GM19468 (cell line): ENCODE measurements around the gene HOXA1.

ENCODE experiments used
- ATAC-seq: cut with Tn5 transposase; IDR thresholded peaks from one replicate; pipeline ENCODE4 v1.9.1; 2021; ENCODE audit warnings: mild to moderate bottlenecking, moderate library complexity, moderate number of reproducible peaks; ENCODE audit not compliant: unreplicated experiment; ENCODE audit errors: extremely low read depth

The HOXA1 gene

DNA sequence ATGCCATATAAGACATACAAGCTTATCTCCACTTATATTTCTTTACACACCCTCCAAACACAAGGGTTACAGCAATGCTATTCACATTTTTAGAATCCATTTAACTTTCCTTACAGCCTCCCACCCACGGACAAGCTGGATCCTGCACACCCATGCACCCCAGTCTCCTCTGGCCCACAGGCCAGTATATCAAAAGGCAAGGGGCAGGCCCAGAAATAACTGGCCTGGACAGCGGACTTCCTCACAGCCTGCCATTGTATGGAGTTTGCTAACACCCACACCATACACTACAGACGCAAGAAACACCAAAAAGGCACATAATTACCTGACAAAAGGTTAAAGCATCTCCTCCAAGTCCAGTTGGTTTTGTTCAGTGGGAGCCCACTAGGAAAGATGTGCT, 22.8 kb upstream of the HOXA1 start:
- ATAC-seq, result no peak

- ATAC-seq, result no peak
These were observed 22.2 kb upstream of the HOXA1 start for GRCh38 chr7:27117887-27118491.

DNA sequence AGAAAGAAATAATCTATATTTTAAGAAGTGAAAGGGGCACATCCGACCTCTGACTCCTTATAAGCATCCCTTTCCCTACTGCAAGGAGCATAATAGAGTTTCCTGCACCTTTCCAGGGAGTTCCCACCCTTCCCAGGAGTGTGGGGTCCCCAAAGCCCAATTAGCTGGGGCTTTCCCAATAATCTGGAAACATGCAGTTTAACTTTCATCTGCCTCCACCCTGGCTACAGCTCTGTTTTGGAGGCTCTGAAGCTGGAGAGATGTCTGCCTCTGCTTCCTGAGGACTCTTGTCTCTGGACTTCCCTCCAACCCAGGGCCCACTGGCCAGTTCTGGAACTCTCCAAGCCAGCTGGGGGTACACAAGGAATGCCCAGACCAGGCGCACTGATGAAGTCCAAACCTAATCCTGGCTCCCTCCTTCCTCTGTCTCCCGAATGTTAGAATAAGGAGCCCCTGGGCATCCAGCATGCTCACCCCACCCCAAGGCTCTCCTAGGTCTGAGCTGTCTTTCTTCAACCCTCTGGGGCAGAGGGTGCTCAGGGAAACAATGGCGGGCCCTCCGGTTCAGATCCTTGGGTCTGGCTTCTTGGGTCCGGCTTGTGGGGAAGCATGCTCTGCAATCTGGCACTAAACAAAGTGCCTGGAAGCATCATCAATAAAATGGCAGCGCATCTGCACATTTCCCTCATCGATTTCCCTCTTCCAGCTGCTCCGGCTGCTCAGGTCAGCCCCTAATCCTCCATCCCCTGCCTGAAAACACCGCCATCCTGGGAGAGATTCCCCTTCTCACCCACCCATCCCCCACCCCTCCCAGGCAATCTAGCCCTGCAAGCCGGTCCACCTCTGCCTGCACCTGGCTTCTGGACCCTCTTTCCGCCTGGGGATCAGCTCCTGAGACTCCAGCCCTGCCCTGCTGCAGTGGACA, 21.4 kb upstream of the HOXA1 start:
- no peak for ATAC-seq

GRCh38 chr7:27116031-27116961, 20.5 kb upstream of the HOXA1 start:
- ATAC-seq, result no peak

DNA sequence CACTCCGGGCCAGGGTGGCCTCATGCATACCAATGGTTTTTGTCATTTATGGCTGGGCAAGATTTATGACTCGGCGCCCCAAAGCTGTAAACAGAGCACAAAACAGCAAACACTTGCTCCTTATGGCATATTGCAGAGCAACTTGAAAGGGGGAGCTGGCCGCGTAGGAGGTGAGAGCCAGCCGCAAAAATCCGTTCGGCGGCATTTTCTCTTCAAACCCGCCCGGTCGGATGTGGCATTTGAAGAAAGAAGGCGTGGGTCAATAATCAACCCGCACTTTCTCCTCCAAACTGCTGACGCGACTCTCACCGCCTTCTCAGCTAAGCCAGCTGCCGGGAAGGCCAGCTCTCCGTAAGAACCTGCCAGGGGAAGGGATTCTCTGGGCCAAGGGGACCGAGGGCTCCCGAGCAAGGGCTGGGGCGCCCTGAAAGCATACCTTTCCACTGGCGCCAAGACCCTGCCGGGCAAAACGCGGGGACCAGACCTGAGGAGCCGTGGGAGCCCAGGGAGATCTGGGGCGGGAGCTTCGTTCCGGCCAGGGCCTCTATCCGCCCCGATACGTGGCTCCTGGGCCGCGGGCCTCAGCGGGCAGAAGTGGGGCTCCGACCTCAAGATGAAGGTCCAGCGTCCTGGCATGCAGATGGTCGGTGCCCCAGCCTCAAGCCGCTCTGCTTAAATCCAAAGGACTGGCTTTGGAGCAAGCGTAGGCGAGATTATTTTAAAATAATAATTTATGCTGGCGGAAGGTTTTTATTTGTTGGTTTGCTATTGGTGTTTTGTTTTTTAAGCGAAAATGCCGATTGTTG, 19.6 kb upstream of the HOXA1 start:
- no peak for ATAC-seq

DNA sequence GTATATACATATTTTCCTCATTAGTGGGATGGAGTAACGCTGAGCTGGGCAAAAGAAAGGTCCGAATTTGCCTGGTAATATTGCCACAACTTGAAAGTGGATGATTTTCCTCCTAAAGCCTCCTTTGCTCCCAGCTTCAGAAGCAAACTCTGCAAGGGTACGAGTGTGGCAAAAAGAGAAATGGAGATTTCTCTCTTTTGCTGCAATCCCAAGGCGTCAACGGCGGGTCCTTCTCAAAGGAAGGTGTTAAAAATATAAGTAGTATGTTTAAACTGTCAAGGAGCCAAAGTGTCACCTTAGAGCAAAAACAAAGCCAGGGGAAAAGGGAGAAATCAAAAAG, 19.1 kb upstream of the HOXA1 start:
- ATAC-seq, result no peak

- ATAC-seq, result no peak
These were observed 18.4 kb upstream of the HOXA1 start for GRCh38 chr7:27113991-27114769.

DNA sequence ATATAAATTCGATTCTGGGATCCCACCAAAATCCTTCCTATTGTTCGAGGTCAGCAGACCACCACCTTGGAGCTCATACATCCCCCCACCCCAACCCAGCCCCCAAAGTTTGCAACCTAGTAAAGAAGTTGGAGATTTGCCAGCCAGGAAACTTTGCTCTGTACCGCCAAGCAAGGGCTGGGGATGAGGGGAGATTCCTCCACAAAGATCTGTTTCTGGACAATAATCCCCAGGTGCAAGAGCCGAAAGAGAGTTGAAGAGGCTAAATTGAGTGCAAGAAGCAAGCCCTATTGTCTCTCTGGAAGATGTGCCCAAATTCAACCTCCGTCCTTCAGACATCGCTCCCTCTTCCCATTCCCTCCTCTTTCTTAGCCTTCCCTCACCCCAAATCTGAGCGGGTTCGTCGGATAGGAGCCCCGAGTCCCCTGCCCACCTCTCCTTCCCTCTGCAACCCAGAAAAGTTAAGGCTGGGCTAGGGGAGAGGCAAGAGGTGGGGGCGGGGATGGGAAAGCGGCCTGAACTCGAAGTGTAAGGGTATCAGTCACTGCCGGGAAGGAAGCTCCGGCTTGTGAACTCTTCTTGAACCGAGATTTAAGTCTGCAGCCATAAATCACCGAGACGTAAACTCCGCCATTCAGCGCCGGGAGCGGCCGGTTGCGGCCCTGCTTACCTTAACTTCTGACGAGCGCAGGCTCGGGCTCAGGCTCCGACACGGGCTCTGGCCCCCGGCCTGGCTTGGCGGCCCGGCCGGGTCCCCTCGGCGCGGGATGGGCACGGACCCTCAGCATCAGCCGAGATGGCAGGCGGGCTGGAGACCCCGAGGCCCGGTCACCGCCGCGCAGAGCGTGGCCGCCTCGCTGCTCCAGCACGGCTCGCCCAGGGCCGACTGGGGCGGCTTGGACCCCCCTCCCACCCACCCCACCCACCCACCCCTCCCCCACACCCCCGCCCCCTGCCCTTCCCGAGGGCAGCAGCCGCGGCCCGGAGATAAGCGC, 17.5 kb upstream of the HOXA1 start:
- no peak for ATAC-seq

GRCh38 chr7:27112361-27112760, 16.6 kb upstream of the HOXA1 start:
- ATAC-seq, result no peak

DNA sequence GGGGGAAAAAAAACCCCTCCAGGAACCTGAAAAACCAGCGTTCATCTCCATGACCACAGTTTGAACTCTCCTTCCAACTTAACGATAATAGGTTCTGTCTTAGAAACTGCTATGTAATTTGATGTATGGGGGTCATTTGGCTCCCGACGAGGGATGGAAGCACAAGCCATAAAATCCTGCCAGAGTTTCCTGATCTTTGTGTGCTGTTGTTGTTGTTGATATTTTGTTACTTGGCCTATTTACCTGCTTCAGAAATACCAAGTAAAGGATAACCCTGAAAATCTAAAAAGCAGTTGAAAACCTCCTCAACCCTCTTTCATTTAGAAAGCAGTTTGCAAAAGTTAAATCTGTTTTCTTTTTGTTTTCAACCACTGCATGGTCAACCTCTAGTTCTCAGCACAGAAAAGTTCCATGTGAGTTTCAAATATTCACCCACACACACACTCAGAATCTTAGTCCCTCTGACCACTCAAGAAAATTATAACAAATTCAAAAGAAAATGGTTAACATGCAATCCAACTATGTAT, 16.0 kb upstream of the HOXA1 start:
- no peak for ATAC-seq

- ATAC-seq, result no peak
These were observed 15.4 kb upstream of the HOXA1 start for GRCh38 chr7:27111042-27111750.

DNA sequence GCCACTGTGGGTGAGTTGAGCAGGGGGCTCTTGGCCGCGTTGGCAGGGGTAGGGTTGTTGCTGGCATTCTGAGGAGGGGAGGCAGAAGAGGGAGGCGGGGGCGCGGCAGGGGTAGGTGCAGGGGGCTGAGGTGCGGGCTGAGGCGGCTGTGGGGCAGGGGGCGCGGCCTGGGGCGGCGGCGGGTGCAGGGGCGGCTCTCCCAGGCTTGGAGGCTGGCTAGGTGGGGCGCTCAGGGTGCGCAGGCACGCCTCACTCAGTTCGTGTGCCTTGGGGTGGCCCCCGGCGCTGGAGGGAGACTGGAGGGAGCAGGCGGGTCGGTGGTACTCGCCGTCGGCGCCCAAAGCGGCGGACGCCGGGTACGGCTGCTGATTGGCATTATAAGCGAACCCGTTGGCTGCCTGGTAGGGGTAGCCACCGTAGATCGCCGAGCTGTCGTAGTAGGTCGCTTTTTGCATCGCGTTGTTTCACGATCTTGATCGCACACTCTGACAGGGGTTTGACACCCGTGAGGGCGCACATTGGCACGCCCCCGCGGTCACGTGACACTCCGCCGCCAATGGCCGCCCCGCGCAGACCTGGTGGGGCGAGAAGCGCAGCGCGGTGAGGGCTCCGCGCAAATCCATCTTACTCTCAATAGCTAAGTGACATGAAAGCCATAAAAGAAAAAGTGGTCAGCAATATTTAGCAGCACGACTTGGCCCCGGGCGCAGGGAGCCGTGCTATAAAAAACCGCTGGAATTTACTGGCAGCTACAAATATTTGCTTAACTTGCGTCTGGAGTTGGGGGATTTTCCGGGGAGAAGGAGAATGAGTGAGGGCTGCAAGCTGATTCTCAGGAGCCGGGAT, 14.6 kb upstream of the HOXA1 start:
- ATAC-seq, result no peak

DNA sequence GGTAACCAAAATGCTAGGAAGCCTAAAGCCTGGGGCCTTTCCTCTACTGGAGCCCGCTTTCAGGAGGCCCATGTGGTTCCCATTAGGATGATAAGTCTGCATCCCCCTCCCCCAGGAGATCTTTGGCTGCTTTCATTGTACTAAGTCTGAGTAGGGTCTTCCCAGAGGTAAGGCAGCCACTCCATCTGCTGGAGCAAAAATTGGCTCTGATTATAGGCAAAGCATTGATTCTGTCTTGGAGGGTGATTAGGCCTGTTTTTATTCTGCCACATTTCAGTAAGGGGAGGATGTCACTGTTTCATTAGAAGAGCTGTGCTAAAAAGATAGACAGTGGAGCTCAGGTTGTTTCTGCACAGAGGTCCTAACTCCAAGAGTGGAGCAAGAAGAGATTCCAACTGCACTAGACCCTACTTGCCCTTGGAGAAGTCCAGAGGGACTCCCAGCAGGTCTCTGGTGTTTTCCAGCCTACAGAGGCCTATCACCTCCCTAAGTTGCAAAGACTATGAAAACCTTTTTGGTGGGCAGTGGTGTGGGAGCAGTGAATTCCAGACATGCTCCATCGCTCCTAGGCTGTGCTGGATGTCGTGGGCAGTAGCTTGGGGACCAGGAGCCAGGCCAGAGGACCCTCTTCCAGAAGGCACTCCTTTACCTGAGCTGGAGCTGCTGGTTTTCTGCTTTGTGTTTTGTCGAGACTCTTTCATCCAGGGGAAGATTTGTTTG, 13.8 kb upstream of the HOXA1 start:
- no peak for ATAC-seq

GRCh38 chr7:27108390-27109127, 12.8 kb upstream of the HOXA1 start:
- no peak for ATAC-seq
